Coronary artery (tissue), 2 donors: ENCODE results near the gene ZFP36L1.

ENCODE experiments used
- DNase-seq: peaks from one replicate; pipeline ENCODE4 v3.0.0-alpha.2; 2017; ENCODE audit warnings: low spot score
- H3K27ac ChIP-seq, 2 donors: fragments of 200-600 bp; sonication (generic); one replicate each; pipeline ENCODE4 v1.5.1; 2016 to 2019
- H3K4me3 ChIP-seq: fragments of 200-600 bp; sonication (generic); 2 replicates; pipeline ENCODE4 v1.5.1; 2016; ENCODE audit warnings: mild to moderate bottlenecking, moderate library complexity
- TF ChIP-seq, protein P1 (sequence below): fragments of 200-600 bp; sonication (generic); IDR thresholded peaks from one replicate; pipeline ENCODE4 v1.5.1; 2019; ENCODE audit warnings: antibody characterized with exemption

ZFP36L1 gene

DNA sequence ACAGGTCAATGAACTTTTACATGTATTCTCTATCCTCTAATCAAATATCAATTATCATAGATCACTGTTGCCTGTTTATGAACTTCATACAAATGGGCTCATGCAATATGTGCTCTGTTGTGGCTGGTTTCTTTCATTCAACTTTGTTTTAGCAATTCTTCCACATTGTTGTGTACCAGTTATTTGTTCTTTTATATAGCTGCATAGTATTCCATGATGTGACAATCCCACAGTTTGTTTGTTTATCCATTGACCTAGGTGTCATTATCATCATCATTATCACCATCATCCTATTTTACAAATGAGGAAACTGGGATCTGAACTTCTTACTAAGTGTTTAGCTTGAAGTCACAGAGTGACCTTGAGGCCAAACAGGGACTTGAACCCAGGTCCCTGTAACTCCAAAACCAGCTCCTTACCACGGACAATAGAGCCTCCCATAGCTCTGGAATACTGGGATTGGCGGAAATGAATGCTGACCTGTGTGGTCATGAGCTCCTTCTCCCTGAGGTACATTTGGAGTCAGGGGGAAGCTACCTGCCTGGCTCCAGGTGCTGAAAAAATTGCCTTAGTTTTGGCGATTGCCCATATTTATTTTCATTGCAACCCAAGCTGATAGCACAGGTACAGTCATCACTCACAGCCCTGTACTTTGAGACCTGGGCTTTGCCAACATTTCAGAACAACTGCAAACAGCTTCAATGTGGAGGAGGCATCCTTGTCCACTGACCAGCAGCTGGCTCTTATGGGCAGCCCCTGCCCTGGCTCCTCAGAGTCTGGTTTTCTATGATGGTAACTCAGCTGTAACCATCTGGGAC is 9.2 kb downstream of the ZFP36L1 start:
- H3K27ac ChIP-seq: peak overlapping the region in 1 of 2 donors; percentile 86
- peak; percentile 72 for DNase-seq
- TF ChIP-seq, protein P1, sequence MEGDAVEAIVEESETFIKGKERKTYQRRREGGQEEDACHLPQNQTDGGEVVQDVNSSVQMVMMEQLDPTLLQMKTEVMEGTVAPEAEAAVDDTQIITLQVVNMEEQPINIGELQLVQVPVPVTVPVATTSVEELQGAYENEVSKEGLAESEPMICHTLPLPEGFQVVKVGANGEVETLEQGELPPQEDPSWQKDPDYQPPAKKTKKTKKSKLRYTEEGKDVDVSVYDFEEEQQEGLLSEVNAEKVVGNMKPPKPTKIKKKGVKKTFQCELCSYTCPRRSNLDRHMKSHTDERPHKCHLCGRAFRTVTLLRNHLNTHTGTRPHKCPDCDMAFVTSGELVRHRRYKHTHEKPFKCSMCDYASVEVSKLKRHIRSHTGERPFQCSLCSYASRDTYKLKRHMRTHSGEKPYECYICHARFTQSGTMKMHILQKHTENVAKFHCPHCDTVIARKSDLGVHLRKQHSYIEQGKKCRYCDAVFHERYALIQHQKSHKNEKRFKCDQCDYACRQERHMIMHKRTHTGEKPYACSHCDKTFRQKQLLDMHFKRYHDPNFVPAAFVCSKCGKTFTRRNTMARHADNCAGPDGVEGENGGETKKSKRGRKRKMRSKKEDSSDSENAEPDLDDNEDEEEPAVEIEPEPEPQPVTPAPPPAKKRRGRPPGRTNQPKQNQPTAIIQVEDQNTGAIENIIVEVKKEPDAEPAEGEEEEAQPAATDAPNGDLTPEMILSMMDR: no peak
- no peak overlapping the region for H3K4me3 ChIP-seq

DNA sequence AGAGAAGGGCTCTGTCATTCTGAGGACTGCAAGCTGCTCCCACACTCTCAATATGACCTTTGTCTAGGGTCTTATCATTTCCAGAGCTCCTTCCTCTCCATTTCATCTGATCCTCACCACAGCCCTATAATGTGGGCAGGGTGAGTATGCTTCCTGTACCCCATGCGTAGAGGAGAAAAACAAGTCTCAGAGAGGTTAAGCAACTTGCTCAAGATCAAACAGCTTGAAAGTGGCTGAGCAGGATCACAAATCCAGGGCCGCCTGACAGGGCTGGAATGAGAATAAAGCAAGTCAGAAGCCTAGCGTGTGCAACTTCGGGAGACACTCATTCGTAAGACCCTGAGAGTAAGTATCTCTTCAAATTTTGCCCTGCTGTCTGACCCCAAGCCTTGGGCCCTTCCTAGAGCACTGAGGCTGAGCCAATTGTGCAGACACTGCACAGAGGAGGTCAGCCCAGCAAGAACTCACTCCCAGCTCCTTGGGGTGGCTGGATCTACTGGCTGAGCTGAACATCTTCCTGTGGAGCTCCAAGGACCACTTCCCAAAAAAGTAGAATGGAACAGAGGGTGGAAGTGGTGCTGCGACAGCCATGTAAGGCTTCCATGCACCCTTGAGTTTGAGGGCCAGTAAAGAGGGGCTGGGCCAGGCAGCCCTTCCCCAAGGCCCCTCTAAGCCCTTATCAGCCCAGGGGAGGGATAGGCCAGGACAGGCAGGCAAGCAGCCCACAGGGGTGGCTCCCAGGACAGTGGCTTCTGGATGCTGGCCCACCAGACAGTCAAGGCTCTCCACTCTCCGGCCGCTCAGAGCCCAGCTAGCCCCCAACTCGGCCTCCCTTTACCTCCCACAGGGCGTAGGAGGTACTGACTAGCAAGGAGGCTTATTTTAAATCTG is 10.5 kb downstream of the ZFP36L1 start:
- TF ChIP-seq, protein P1: no peak
- Histone ChIP-seq H3K27ac (peak overlapping the region in 1 of 2 donors; percentile 35), H3K4me3 (no peak overlapping the region)
- peak; percentile 72 for DNase-seq

DNA sequence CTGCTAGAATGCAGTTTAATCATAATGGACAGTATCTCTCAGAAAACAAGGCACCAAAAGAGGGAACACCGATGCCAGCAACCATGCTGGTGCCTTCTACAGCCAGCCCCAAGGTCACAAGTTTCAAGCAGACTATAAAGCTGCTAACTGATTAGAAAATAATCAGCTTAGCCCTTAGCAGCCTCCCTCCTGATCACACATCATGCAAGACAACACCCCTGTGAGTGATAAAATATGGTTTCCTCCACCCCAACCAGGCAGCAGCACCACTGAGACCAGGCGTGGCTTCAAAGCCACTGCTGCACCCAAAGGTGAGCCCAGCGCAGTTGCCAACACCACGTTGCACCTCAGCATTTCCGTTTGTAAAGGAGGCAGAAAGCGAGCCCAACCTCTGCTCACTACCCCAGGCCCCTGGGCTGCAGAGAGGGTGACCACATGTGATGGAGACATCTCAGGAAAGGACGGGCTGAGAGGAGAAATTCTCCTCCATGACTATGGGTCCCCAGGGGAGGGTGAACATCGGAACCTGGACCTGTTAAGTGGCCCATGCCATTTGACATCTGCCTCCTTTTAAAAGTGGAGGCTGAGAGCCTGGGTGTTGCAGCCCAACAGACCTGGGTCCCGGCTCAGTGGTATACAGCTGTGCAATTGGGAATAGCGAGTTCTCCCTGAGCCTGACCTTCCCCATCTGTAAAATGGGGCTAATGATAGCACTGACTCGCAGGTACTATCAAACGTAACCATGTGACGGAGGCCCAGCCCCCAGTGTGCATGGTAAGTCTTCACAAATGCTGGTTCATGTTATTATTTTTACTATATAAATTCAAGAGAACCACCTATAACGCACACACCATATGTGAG is 11.5 kb downstream of the ZFP36L1 start:
- peak overlapping the region; percentile 50 to 75 for H3K27ac ChIP-seq
- TF ChIP-seq, protein P1: no peak
- DNase-seq: peak; percentile 68
- H3K4me3 ChIP-seq: no peak overlapping the region

DNA sequence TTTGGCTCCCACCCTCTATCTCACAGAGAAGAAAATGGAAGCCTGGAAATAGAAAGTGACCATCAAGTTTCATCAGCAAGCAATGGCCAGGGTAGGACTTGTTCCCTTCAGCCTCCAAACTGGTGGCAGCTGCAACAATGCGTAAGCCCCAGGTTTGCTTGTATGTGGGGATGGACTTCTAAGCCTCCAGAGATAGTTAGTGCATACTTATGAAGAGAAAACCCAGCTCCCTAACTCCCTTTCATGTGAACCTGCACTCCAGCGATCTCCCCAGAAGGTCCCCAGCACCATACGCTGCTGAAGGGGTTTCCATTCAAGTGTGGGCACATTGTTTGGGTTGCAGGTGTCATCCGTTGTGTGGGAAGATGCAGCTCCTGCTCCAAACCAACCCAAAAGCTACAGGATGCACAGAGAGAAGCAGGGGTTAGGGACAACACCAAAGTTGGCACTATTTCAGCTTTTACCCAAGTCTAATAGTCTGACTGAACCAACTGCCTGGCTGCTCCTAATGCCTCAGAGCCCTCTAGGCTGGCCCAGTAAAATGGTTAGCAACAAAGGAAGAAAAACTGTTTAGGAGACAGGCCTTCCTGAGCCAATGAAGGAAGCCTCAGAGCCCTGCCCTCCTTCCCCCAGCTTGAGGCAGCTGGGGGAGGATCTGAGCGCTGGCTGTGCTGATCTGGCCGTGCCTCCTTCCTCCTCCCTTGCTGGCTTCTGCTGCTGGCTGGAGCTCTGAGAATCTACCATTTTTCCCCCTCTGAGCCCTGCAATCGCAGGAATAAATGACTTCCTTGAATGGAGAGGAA is 12.3 kb downstream of the ZFP36L1 start:
- peak; percentile 81 for DNase-seq
- peak overlapping the region; percentile 50 to 75 for H3K27ac ChIP-seq
- H3K4me3 ChIP-seq: peak overlapping the region; percentile 5
- TF ChIP-seq, protein P1: no peak

DNA sequence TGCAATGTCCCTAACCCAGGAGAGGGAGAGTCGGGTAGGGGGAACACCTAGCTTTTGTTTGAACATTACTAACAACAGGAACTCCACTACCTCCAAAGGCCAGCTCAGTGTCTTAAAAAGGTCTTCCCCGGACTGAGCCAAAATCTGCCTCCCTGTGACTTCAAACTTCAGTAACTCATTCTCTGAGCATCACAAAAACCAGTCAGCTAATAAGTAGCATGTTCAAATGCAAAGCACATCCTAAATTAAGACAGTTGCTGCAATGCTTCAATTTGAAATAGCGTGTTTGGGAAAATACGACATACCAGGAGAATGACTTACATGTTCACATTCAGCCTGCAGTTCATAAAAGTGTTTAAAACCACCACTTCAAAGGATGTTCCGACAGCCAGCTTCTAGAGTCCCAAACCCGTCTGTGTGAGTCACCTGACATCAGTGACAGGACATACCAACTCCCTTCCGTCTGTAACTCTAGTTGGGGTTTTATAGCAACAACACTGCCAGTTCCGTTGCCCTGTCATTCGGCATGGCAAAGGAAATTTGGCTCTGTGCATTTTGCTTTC is 13.0 kb downstream of the ZFP36L1 start:
- DNase-seq: peak; percentile 77
- TF ChIP-seq, protein P1: no peak
- peak overlapping the region; percentile 50 to 75 for H3K27ac ChIP-seq
- H3K4me3 ChIP-seq: peak overlapping the region; percentile 5

DNA sequence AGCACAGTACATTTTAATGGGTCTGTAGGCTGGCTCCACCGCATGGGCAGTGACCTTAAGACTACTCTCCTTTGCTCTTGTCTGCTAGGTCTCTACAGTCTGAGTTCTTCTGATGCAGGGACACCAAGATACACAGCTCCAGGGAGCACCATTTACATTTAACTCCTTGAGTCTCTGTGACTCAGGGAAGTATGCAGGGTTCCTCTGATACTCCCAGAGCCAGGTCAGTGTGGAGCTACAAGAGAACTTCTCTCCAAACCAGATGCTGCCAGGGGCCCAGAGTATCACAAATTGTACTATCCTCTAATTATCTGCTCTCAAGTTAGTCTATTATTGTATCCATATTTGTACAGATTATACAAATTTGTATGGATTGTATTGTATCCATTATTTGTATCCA is 15.2 kb downstream of the ZFP36L1 start:
- DNase-seq: peak; percentile 29
- Histone ChIP-seq H3K4me3 (no peak overlapping the region), H3K27ac (no peak overlapping the region)
- TF ChIP-seq, protein P1: no peak
